ENCODE results near the gene SIPA1.

Gene SIPA1

DNA sequence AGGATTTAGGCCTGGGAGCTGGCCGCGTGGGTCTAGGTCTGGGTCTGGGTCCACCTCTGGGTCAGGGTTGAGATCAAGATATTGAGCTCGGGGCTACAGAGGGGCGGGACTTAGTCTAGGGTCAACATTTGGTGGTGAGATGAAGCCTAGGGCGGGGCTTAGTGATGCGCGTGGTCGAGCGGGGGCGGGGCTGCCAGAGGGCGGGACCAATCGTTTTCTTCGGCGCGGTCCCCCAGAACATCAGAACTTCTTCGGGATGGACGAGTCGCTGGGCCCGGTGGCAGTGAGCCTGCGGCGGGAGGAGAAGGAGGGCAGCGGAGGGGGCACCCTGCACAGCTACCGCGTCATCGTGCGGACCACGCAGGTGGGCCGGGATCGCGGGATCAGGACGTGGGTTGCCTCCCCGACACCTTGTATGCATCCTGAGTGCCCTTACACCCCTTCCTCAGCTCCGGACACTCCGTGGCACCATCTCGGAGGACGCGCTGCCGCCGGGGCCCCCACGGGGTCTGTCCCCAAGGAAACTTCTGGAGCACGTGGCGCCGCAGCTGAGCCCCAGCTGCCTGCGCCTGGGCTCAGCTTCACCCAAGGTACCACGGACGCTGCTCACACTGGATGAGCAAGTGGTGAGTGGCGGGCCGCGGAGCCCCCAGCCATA, 4.2 kb downstream of the SIPA1 start:
- no peak for DNase-seq (ENCODE audit: low read depth in 1 of 2, low spot score in 1 of 2)

DNA sequence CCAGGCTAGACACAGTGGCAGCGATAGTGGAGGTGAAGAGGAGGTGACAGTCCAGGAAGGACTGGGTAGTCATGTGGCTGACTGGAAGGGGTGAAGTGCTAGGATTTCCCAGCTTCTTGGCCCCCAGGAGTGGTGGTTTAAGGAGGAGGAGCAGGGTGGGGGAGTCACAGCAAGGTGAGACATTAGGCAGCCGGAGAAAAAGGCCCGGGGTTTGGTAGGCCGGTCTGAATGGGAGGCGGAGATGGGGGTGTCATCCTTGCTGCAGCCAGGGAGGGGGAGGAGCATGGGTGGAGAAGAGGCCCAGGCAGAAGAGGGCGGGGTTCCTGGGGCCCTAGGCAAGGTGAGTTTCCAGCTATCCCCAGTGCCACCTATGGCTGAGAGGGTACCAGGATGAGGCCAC, 6.1 kb downstream of the SIPA1 start:
- no peak for DNase-seq (ENCODE audit: low read depth in 1 of 2, low spot score in 1 of 2)

DNA sequence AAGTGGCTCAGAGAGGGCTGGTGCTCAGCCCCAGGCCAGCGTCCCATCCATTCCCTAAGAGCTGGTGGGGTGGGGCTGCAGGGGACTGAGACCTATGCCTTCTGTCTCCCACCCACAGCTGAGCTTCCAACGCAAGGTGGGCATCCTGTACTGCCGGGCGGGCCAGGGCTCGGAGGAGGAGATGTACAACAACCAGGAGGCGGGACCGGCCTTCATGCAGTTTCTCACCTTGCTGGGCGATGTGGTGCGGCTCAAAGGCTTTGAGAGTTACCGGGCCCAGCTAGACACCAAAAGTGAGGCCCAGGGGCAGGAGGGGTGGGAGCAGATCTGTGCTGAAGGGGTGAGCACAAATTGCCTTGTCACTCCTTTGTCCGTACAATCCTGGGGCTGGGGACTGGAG, 6.9 kb downstream of the SIPA1 start:
- no peak for DNase-seq (ENCODE audit: low read depth in 1 of 2, low spot score in 1 of 2)

GRCh38 chr11:65645710-65646109, 7.8 kb downstream of the SIPA1 start:
- no peak for DNase-seq (ENCODE audit: low read depth in 1 of 2, low spot score in 1 of 2)

DNA sequence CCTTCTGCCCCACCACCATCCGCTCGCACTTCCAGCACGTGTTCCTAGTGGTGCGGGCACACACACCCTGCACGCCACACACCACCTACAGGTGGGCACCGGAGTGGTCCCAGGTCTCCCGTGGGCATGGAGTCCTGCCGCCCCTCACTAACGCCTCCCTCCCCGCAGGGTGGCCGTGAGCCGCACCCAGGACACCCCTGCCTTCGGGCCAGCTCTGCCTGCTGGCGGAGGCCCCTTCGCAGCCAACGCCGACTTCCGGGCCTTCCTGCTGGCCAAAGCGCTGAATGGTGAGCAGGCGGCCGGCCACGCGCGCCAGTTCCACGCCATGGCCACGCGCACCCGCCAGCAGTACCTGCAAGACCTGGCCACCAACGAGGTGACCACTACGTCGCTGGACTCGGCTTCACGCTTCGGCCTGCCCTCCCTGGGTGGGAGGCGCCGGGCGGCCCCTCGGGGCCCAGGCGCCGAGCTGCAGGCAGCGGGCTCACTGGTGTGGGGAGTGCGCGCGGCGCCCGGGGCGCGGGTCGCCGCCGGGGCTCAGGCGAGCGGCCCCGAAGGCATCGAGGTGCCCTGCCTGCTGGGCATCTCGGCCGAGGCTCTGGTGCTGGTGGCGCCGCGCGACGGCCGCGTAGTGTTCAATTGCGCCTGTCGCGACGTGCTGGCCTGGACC, 8.5 kb downstream of the SIPA1 start:
- DNase-seq (ENCODE audit: low read depth in 1 of 2, low spot score in 1 of 2) = no peak

DNA sequence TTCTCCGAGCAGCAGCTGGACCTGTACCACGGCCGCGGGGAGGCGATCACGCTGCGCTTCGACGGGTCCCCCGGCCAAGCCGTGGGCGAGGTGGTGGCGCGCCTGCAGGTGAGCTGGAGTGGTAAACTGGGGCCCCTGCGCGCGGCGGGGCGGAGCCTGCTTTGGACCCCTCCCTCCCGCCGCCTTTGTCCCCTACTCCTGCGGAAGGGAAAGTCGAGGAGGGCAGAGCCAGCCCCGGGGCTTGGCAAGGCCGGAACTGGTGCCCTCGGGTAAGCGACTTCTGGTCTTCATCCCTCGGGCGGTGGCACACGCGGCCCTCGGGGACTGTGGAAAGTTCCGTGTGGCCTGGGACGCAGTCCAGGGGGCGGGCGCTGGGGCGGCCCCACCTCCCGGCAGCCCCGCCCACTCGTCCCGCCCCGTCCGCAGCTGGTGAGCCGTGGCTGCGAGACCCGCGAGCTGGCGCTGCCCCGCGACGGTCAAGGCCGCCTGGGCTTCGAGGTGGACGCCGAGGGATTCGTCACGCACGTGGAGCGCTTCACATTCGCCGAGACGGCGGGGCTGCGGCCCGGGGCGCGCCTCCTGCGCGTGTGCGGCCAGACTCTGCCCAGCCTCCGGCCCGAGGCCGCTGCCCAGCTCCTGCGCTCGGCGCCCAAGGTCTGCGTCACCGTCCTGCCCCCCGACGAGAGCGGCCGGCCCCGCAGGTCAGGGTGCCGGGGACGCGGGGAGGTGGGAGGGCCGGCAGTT, 9.2 kb downstream of the SIPA1 start:
- no peak for DNase-seq (ENCODE audit: low read depth in 1 of 2, low spot score in 1 of 2)

- no peak for DNase-seq (ENCODE audit: low read depth in 1 of 2, low spot score in 1 of 2)
Measured at GRCh38 chr11:65648997-65649493, 11.1 kb downstream of the SIPA1 start.

DNA sequence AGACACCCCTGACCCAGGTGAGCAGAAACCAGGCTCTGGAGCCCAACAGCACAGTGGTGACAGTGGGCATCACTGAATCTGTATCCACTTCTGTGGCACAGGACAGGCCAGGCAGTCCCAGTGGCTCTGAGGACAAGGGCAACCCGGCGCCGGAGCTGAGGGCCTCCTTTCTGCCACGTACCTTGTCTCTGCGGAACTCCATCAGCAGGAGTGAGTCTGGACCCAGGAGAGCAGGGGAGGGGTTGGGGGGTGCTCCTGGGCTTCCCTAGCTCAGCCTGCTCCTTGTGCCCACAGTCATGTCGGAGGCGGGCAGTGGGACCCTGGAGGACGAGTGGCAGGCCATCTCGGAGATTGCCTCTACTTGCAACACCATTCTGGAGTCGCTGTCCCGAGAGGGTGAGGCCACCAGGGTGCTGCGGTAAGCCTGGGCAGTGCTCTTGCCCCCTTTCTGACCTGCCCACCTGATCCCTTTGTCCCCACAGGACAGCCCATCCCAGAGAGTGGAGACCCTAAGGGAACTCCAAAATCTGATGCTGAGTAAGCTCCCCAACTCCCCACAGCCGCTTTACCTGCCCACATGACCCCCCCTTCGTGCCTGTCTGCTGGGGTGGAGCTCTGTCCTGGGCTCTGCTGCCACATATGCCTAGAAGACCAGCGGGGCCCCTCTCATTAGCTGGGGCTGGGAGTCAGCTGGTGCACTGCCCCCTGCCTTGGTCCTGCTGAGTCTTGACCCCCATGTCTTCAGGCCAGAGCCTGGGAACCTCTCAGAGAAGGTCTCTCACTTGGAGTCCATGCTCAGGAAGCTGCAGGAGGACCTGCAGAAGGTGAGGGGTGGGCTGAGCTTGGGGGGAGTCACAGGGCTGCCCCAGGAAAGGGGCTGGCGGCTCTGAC, 12.0 kb downstream of the SIPA1 start:
- no peak for DNase-seq (ENCODE audit: low read depth in 1 of 2, low spot score in 1 of 2)

DNA sequence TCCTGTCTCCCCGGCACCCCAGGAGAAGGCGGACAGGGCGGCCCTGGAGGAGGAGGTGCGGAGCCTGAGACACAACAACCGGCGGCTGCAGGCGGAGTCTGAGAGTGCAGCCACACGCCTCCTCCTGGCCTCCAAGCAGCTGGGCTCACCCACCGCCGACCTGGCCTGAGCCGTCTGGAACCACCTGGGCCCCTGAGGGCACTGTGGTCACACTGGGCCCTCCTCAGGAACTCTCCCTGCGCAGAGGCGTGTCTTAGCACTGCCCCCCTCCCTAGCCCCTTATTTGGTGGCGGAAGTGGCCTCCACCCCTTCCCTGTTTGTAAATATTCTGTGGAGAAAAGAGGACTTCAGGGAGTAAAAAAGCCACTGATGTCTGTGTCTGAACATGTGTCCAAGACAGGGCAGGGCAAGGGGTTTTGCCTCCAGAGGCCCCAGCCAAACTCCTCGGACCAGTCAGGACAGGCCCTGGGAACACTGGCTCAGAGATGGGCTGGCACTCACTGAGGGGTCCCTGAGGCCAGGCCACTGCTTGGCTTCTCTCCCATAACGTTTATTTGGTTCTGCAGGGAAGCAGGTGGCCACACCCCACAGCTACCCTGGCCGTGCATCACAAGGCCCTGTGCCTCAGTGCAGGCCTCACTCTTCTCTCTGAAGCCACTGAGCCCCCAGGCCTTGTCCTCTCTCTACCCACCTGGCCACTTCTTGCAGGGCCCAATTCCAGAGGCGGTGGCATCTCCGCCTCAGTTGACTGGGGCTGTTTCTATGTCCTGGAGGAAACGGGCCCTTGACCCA, 12.8 kb downstream of the SIPA1 start:
- DNase-seq (ENCODE audit: low read depth in 1 of 2, low spot score in 1 of 2) = no peak

DNA sequence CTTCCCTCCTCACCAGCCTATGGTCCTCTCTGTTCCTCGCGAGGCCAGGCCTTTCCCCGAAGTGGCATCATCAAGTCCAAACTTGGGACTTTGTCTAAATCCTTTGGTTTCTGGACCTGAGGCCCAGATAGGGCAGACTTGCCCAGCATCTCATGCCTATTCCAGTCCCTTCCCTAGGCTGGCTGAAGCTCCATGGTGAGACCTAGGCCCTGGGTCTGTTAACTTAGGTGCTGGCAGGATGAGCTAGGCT, 13.4 kb downstream of the SIPA1 start:
- DNase-seq (ENCODE audit: low read depth in 1 of 2, low spot score in 1 of 2) = no peak

DNA sequence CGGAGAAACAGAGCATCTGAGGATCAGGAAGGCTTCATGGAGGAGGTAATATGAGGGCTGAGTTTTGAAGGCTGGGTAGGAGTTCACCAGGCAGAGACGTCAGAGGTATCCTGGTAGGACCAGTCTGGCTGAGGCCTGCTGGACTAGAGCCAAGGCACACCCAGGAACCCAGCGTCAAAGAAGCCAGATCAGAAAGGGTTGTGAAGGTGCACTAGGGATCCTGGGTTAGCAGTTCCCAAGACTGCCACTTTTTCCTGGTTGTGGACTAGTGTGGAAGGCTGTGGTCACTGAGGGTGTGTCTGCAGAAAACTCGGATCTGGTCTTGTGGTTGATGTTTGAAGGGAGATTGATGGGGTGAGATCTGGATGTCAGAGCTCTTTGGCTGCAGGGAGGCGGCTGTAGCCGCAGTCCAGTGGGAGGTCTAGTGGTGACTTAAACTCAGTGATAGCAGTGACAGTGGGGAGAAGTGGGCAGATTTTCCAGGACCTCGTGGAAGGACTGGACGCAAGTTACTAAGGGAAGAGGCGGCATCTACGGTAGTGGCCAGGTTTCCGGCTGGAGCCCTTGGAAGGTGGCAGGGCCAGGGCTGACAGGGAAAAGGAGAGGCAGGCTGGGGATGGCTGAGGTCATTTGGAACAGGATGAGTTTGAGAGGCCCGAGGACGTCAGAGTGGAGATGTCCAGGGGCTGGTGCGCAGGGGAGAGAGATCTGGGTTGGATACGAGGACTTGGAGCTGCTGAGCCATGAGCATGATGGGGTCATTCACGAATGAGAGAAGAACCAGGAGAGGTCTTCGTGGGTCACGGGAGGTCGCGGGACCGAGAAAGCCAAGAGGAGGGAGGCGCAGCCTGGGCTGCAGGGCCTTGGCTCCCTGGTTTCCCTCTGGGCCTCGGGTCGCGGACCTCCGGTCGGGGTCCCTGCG, 13.9 kb downstream of the SIPA1 start:
- DNase-seq (ENCODE audit: low read depth in 1 of 2, low spot score in 1 of 2) = no peak

GRCh38 chr11:65652511-65653228, 14.8 kb downstream of the SIPA1 start:
- peak; percentile 89 to 93 for DNase-seq (ENCODE audit: low read depth in 1 of 2, low spot score in 1 of 2)

GRCh38 chr11:65653229-65654225, 15.6 kb downstream of the SIPA1 start:
- DNase-seq (ENCODE audit: low read depth in 1 of 2, low spot score in 1 of 2) = no peak

- DNase-seq (ENCODE audit: low read depth in 1 of 2, low spot score in 1 of 2) = no peak
Measured at GRCh38 chr11:65654375-65655349, 16.8 kb downstream of the SIPA1 start.

- no peak for DNase-seq (ENCODE audit: low read depth in 1 of 2, low spot score in 1 of 2)
Measured at GRCh38 chr11:65655570-65656332, 17.9 kb downstream of the SIPA1 start.

GRCh38 chr11:65657426-65657825, 19.5 kb downstream of the SIPA1 start:
- no peak for DNase-seq (ENCODE audit: low read depth in 1 of 2, low spot score in 1 of 2)

Data from activated CD4-positive, alpha-beta T cell treated with anti-CD3 and anti-CD28 coated beads, Interleukin-2, amount 50 U/mL, for 24 hours (primary cell).